Activated T-cell treated with anti-CD3 and anti-CD28 coated beads, Interleukin-2, amount 50 U/mL, for 24 hours (primary cell): ENCODE measurements around the gene KATNB1.

Experiments used
- DNase-seq: peaks from one replicate; pipeline ENCODE4 v3.0.0-alpha.2; 2020
- H3K27ac Mint-ChIP-seq: 2 replicates; pipeline ENCODE4 v1.8.0; 2020; ENCODE audit warnings: mild to moderate bottlenecking, mixed read lengths
- H3K27me3 Mint-ChIP-seq: 2 replicates; pipeline ENCODE4 v1.8.0; 2020; ENCODE audit warnings: mixed read lengths
- H3K36me3 Mint-ChIP-seq: 2 replicates; pipeline ENCODE4 v1.8.0; 2020; ENCODE audit warnings: low read depth, mixed read lengths
- H3K4me1 Mint-ChIP-seq: 2 replicates; pipeline ENCODE4 v1.8.0; 2020; ENCODE audit warnings: low read depth, mixed read lengths
- H3K4me3 Mint-ChIP-seq: 2 replicates; pipeline ENCODE4 v1.8.0; 2020; ENCODE audit warnings: mild to moderate bottlenecking, moderate library complexity, mixed read lengths
- H3K9me3 Mint-ChIP-seq: 2 replicates; pipeline ENCODE4 v1.8.0; 2020; ENCODE audit warnings: mixed read lengths

KATNB1 gene

GRCh38 chr16:57798267-57798810, 62.8 kb downstream of the KATNB1 start:
- peaks cover 27% of the 10 kb centered on the region for H3K4me1 Mint-ChIP-seq
- peaks cover 34% of the 10 kb centered on the region for H3K27me3 Mint-ChIP-seq
- no peak overlapping the region for H3K4me3 Mint-ChIP-seq
- DNase-seq = no peak
- no peak overlapping the region for H3K27ac Mint-ChIP-seq
- no peaks in the 10 kb centered on the region for H3K9me3 Mint-ChIP-seq
- no peaks in the 10 kb centered on the region for H3K36me3 Mint-ChIP-seq

DNA sequence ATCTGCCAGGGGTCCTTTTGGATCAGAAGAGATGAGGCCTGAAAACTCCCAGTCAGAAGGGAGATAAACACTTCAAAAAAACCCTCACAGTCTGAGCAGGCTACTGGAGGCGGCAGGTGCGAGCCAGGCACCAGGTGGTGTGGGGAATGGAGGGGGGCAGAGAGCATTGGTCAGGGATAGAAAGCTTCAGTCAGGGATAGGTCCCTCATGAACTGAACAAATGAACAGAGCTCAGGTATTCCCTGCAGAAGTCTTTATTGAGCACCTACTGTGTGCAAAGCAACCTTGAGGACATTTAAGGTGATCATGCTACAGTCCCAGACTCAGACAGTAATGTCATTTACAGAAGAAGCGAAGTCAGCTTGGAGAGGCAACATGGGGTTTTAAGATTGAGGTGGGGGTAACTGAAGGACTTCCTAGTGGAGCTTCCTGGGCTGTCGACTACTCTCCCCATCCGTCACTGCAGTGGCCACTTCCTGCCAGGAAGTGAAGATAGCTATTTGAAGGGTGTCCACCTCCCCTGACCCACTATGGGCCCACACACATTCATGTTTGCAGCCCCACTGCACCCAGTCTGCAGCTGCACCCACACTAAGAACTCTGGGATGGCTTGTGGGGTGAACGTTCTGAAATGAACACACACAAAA, 63.5 kb downstream of the KATNB1 start:
- Mint-ChIP-seq H3K27ac (no peak overlapping the region), H3K4me1 (peaks cover 27% of the 10 kb centered on the region), H3K4me3 (no peak overlapping the region), H3K9me3 (no peaks in the 10 kb centered on the region), H3K36me3 (no peaks in the 10 kb centered on the region), H3K27me3 (peaks cover 35% of the 10 kb centered on the region)
- DNase-seq = no peak

- Mint-ChIP-seq H3K9me3 (no peaks in the 10 kb centered on the region), H3K27me3 (peaks cover 37% of the 10 kb centered on the region), H3K4me1 (peaks cover 27% of the 10 kb centered on the region), H3K36me3 (no peaks in the 10 kb centered on the region), H3K4me3 (no peak overlapping the region), H3K27ac (no peak overlapping the region)
- no peak for DNase-seq
Measured at GRCh38 chr16:57799600-57800199, 64.1 kb downstream of the KATNB1 start.

DNA sequence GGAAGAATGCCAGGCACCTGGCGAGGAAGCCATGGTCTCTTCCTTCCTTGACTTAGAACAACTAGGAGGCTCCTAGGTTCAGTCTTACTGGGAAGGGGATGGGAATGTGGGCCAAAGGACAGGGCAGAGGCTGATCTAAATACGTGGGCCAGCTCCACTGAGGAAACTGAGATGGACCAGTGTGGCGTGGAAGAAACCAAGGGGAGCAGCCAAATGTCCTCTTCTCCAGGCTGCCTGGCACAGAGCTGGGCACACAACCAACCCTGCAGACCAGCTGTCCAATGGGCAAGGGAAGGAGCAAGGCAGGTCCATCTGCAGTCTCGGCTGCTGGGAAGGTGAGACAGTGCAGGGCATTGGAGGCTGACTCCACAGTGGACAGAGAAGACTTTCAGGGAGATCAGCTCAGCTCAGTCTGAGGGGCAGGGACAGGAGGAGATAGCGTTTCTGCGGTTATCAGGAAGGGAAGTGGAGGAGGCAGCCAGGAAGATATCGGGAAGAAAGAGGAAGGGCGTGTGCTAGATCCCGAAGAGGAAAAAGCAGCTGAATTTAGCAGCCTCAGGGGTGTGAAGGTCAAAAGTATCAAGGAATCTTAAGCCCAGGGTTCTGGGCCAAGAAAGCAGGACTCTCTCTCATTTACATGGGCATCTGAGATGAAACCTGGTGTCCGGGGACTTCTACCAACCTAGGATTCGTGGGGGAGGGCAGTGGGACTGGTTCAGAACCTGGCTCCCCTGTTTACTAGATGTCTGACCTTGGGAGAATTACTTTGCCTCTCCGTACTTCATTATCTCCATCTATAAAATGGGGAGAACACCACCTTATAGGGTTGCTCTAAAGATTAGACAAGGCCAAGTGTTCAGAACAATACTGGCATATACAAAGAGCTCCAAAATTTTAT, 64.9 kb downstream of the KATNB1 start:
- Mint-ChIP-seq H3K27me3 (peaks cover 37% of the 10 kb centered on the region), H3K36me3 (no peaks in the 10 kb centered on the region), H3K27ac (no peak overlapping the region), H3K4me1 (peaks cover 26% of the 10 kb centered on the region), H3K4me3 (no peak overlapping the region), H3K9me3 (no peaks in the 10 kb centered on the region)
- no peak for DNase-seq

DNA sequence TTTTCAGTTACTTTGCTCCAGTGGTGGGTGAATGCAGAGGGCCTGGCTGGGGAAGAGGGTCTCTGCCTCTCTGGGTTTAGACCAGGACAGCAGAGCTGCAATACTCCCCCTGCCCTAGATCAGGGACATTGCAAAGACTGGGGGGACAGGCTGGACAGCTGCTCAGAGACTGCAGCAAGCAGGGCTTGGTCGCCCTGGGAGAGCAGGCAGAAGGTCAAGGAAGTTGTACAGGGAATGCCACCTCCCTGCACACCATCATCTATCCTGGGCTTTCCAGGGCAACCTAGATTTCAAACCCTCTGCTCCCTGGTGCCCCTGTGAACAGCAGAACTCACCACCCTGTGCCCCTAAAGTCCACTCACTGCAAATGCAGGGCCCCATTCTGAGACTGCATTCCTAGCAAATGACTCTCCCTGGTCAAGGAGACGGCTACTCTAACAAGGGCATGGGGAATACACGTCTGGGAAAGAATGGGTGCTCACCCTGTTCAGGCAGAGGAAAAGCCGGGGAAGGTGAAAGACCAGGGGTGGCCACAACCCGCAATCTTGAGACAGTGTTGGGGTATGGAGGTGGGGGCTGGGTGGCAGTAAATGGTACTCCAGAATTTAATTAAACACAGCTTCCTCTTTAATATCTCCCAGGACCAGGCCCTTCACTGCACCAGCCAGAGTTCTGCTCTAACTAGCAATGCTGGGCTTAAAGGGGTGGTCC, 65.7 kb downstream of the KATNB1 start:
- H3K27ac Mint-ChIP-seq = no peak overlapping the region
- peaks cover 25% of the 10 kb centered on the region for H3K4me1 Mint-ChIP-seq
- H3K36me3 Mint-ChIP-seq = no peaks in the 10 kb centered on the region
- H3K27me3 Mint-ChIP-seq = peaks cover 41% of the 10 kb centered on the region
- H3K9me3 Mint-ChIP-seq = no peaks in the 10 kb centered on the region
- no peak overlapping the region for H3K4me3 Mint-ChIP-seq
- DNase-seq = no peak

- no peaks in the 10 kb centered on the region for H3K36me3 Mint-ChIP-seq
- no peak overlapping the region for H3K4me3 Mint-ChIP-seq
- H3K9me3 Mint-ChIP-seq = no peaks in the 10 kb centered on the region
- DNase-seq = peak; percentile 43
- peaks cover 45% of the 10 kb centered on the region for H3K27me3 Mint-ChIP-seq
- peaks cover 25% of the 10 kb centered on the region for H3K4me1 Mint-ChIP-seq
- no peak overlapping the region for H3K27ac Mint-ChIP-seq
Measured at GRCh38 chr16:57801809-57802340, 66.3 kb downstream of the KATNB1 start.

DNA sequence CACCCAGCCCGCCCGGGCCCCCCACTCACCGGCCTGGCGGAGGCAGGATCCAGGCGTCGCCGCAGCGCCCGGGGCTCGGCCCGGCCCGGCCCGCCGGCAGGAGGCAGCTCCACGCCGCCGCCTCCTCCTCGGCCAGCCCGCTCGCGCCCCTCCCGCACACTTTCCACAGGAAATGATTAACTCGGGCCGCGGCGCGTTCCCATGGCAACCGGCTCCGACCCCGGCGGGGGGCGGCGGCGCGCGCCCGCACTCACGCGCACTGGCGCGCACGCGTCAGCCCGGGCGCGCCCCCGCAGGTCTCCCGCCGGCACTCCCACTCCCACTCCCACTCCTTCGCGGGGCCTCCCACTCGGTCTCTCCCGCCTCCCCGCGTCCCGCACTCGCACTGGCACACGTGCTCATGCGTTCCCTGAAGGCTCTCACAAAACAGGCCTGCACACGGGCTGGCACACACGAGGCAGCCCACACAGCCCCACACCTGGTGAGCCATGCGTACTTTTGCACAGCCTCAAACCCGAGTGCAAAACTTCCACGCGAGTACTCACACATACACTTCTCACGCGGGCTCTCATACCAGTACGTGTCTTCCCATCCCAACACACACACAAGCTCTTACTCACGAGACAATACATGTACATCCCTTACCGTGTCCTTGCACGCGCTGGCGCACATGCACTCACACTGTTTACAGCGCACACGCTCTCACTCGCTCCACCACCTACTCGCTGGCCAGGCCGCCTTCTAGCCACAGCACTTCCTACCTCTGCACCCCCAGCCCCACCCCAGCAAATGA, 67.0 kb downstream of the KATNB1 start, which contains the start of gene KIFC3:
TSS of gene KIFC3 (minus strand) at position 151 of the 793 bp plus-strand sequence. CDS start 4,248 bp downstream, outside the sequence.
- Mint-ChIP-seq H3K36me3 (no peaks in the 10 kb centered on the region), H3K9me3 (no peaks in the 10 kb centered on the region), H3K27ac (peak within 1 kb of the TSS; percentile 91), H3K4me1 (peaks cover 27% of the 10 kb centered on the region), H3K27me3 (peaks cover 52% of the 10 kb centered on the region), H3K4me3 (peak within 1 kb of the TSS; percentile 77)
- DNase-seq = peak; percentile 79

DNA sequence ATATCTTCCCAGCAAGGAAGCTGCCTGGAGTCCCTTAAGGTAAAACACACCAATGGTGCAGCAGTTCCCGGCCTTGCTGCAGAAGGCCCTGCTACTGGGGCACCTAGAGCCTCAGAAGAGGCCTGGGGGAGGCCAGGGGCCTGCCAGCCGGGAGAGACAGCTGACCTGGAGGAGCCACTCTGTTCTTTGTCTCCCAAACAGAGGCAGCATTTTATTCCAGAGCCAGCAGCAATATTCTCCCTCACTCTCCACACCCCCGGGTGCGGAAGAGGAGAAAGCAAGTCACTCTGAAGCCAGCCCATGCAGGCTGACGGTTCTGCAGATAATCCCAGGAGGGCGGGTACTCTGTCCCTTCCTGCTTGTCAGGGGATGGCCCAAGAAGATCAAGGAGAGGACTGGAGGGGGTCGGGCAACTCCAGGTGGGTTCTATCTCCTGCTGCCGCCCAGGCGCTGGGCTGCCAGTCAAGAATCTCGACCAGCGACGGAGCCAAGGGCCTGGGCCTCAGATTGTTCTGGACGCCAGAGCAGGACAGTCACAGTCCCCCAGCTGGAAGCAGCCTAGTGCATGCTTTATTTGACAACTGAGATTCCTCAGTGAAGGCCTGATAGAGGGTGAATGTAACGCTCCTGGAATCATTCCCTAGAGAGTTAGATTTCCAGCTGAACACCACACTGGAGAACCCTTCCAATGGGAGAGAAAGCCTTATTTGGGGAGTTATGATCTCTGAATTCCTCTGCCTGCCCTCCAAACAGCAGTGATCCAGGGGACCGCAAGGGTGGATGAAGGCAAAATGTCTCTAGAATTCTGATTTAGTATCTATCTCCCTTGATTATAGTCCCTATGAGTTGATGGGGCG, 67.8 kb downstream of the KATNB1 start:
- H3K4me1 Mint-ChIP-seq = peaks cover 30% of the 10 kb centered on the region
- no peaks in the 10 kb centered on the region for H3K9me3 Mint-ChIP-seq
- H3K27ac Mint-ChIP-seq = peak overlapping the region; percentile 91
- H3K36me3 Mint-ChIP-seq = no peaks in the 10 kb centered on the region
- peaks cover 55% of the 10 kb centered on the region for H3K27me3 Mint-ChIP-seq
- DNase-seq = no peak
- peak overlapping the region; percentile 77 for H3K4me3 Mint-ChIP-seq

DNA sequence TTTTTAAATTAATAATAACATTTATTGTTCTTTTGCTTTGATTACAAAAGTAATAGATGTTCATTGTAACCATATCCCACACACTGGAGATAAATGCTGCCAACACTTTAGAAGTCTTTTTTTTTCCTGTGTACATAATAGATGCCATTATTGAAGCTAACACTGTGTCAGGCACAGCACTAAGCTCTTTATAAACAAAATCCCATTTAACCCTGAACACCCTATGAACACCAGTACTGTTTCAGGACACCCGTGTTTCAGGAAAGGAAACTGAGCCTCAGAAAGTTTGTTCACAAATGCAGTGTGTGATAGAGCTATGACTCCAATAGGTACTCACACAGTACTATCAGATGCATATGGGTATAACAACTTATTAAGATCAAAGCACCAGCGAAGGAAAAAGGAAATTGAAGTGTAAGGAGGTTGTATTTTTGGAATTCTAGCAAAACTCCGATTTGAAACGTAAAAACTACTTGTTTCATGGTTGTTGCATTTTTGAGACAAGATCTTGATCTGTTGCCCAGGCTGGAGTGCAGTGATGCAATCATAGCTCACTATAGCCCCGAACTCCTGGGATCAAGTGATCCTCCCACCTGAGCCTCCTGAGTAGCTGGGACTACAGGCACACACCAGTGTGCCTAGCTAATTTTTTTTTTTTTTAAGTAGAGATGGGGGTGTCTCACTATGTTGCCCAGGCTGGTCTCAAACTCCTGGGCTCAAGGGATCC, 68.7 kb downstream of the KATNB1 start:
- Mint-ChIP-seq H3K4me3 (no peak overlapping the region), H3K36me3 (no peaks in the 10 kb centered on the region), H3K9me3 (no peaks in the 10 kb centered on the region), H3K27me3 (peaks cover 60% of the 10 kb centered on the region), H3K27ac (no peak overlapping the region), H3K4me1 (peaks cover 33% of the 10 kb centered on the region)
- DNase-seq = no peak

GRCh38 chr16:57805176-57805575, 69.6 kb downstream of the KATNB1 start:
- DNase-seq = no peak
- Mint-ChIP-seq H3K4me1 (peaks cover 35% of the 10 kb centered on the region), H3K36me3 (no peaks in the 10 kb centered on the region), H3K4me3 (no peak overlapping the region), H3K9me3 (no peaks in the 10 kb centered on the region), H3K27ac (no peak overlapping the region), H3K27me3 (peaks cover 55% of the 10 kb centered on the region)
